ENCODE measurements around the gene ATG9B.

DNA sequence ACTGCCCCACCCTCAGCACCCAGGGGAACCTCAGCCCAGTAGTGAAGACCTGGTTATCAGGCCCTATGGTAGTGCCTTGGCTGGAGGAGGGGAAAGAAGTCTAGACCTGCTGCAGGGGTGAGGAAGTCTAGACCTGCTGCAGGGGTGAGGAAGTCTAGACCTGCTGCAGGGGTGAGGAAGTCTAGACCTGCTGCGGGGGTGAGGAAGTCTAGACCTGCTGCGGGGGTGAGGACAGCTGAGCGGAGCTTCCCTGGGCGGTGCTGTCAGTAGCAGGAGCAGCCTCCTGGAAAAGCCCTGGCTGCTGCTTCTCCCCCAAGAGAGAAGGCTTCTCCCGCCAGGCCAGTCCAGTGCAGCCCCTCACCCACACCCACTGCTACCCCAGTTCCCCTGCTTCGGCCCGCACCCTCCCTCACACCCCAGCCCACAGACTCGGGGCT, 27.2 kb downstream of the ATG9B start:
- TF ChIP-seq POLR2A (IDR thresholded peaks at IDR 0.05) = no peak
- TF ChIP-seq, protein P1, sequence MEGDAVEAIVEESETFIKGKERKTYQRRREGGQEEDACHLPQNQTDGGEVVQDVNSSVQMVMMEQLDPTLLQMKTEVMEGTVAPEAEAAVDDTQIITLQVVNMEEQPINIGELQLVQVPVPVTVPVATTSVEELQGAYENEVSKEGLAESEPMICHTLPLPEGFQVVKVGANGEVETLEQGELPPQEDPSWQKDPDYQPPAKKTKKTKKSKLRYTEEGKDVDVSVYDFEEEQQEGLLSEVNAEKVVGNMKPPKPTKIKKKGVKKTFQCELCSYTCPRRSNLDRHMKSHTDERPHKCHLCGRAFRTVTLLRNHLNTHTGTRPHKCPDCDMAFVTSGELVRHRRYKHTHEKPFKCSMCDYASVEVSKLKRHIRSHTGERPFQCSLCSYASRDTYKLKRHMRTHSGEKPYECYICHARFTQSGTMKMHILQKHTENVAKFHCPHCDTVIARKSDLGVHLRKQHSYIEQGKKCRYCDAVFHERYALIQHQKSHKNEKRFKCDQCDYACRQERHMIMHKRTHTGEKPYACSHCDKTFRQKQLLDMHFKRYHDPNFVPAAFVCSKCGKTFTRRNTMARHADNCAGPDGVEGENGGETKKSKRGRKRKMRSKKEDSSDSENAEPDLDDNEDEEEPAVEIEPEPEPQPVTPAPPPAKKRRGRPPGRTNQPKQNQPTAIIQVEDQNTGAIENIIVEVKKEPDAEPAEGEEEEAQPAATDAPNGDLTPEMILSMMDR (IDR thresholded peaks at IDR 0.05) = no peak
